HG02763 (cell line): ENCODE results near the gene RALGPS1.

Experiments
- ATAC-seq: cut with Tn5 transposase; IDR thresholded peaks from one replicate; pipeline ENCODE4 v1.9.1; 2021; ENCODE audit warnings: mild to moderate bottlenecking, moderate library complexity; ENCODE audit not compliant: unreplicated experiment

The RALGPS1 gene

DNA sequence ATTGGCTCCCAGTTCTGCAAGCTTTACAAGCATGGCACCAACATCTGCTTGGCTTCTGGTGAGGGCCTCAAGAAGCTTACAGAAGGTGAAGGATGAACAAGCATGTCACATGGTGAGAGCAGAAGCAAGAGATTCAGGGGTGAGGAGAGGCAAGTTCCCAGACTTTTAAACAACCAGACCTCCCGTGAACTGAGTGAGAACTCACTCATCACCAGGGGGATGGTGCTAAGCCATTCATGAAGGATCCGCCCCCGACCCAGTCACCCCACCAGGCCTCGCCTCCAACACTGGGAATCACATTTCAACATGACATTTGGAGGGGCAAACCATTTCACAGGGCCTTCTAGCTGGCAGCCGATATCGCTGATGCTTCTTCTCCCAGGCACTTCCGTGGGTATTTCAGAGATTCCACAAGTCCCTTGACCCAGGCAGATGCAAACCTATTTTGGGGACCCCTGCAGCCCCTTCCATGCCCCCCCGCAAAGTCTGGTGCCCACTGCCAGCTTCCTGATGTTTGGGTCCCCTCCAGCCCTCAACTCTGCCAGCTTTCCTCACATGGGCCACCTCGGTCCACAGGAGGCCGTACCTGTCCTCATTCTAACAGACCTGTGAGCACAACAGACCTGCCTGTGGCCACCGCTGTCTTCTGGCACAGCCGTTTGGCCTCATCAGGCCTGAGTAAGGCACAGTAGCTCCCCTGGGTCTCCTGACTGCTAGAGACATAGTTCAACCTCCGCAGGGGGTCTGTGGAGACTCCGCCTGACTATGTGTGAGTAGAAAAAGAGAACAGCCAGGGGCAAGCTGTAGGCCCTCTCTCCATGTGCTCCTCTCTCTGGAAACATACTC is 268.5 kb downstream of the RALGPS1 start:
- ATAC-seq: no peak

GRCh38 chr9:127183814-127184582 is 269.4 kb downstream of the RALGPS1 start:
- ATAC-seq: no peak

GRCh38 chr9:127184641-127185040 is 270.1 kb downstream of the RALGPS1 start:
- no peak for ATAC-seq

GRCh38 chr9:127185181-127185580 is 270.6 kb downstream of the RALGPS1 start:
- no peak for ATAC-seq

GRCh38 chr9:127185931-127186781 is 271.6 kb downstream of the RALGPS1 start:
- ATAC-seq: no peak

DNA sequence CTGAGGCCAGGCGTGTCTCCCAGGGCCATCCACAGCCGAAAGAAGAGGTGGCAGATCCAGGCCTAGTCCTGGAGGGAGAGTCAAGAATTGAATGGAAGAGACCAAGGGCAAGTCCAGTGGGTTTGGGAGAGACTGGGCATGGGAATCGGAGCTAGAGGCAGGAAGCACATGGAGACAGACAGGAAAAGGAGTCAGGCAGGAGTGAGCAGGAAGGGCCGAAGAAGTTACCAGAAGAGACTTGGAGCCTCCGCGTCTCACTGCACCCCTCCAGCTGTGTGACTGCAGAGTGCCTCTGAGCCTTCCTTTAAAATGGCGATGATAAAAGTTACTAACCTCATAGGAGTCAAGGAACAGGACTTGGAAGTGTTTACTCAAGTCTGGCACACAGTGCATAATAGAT is 272.2 kb downstream of the RALGPS1 start:
- no peak for ATAC-seq

DNA sequence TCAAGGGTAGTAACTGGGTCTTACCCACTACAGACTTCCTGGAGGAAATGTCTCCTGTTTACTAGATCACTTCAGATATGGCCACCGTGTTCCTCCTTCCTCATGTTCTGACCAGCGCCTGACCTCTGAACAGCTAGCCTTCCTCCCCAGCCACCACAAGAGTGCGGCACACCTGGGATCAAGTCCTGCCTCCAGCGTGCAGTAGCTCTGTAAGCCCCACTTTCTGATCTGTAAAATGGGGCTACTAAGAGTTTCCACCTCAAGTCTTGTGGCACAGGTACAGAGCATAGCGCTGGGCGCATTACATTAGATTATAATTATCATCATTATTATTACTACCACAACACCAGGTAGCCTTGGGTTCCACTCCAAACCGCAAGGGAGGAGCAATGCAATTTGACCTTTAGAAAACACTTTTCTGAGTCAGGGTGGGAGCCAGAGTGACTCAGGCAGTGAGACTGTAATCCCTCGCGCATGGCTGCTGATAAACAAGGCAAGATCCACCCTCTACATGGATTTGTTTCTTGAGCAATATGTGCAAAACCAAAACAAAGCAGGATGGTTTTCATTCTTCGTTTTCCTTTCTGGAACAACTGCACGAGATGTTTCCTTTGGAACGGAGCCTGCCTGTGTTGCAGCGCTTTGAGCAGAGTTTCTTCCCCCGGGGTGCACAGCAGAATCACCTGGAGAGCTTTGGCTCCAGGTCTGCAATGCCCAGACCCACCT is 272.8 kb downstream of the RALGPS1 start:
- ATAC-seq: no peak

DNA sequence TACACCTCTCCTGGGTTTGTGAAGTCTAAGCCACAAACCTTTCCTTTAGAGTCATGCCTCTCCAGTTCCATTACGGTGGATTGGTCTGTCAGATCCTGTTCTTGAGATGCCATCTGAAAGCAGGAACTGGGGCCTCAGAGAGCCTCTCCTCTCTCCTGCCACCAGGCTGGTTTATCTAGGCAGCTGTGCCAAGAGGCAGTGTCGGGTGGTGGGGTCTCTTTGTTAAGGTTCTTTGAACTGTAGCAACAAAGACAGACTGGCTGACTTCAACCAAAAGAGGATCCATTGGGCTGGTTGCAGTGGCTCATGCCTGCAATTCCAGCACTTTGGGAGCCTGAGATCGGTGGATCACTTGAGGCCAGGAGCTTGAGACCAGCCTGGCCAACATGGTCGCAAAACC is 273.8 kb downstream of the RALGPS1 start:
- ATAC-seq: no peak

- ATAC-seq: no peak
Observed at GRCh38 chr9:127189628-127190027, 275.0 kb downstream of the RALGPS1 start.

GRCh38 chr9:127192744-127193143 is 278.2 kb downstream of the RALGPS1 start:
- no peak for ATAC-seq

DNA sequence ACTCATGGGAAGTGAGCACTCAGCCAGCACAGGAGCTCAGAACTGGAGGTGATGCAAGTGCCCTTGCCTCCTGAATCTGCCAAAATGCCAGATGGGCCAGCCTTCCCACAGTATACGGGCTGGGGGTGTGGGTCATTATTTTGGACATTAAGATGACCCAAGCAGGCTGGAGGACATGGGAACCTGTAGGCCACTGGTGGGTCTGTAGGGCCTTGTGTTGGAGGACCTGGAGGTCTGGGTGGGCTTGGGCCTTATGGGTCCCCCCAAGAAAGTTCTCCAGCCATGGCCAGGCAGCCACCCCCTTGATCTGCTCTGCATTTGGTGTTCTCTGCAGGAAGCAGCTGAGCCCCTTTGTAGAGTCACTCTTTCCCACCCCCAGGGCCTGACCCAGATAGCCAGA is 278.9 kb downstream of the RALGPS1 start:
- no peak for ATAC-seq

GRCh38 chr9:127194881-127195713 is 280.5 kb downstream of the RALGPS1 start:
- no peak for ATAC-seq

DNA sequence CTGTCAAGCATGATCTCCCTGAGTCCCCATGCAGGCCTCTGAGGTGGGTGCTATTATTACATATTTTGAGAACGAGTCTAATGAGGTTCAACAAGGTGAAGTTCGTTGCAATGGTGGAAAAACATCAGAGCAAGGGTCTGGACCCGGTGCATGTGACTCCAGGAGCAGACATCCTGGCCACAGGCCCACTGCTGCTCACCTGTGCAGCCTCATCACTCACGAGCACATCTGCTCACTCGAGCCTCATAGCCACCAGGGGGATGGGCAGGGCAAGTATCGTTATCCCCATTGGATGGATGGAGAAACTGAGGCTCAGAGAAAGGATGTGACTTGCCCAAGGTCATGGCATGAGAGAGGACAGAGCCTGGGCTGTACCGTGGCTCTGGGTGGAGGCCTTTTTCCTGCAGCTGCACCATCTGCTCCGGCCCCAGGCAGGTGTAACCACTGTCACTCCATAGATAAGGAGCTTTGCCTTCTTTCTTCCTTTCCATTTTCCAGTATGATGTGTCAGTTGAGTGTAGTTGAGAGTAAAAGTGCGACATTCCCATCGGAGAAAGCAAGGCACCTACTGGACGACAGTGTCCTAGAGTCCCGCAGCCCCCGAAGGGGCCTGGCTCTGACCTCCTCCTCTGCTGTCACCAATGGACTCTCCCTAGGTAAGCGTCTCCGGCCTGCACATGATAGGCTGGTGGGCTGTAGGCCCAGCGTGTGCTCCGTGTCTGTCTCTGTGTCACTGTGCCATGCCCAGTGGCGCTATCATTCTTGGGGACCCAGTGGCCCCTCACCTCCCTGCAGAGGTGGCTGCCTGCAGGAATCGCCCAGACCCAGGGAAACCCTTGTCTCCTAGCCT is 281.6 kb downstream of the RALGPS1 start:
- no peak for ATAC-seq

GRCh38 chr9:127196826-127197145 is 282.2 kb downstream of the RALGPS1 start:
- no peak for ATAC-seq

- ATAC-seq: no peak
Observed at GRCh38 chr9:127197186-127197860, 282.7 kb downstream of the RALGPS1 start.

GRCh38 chr9:127197861-127198430 is 283.4 kb downstream of the RALGPS1 start:
- no peak for ATAC-seq

DNA sequence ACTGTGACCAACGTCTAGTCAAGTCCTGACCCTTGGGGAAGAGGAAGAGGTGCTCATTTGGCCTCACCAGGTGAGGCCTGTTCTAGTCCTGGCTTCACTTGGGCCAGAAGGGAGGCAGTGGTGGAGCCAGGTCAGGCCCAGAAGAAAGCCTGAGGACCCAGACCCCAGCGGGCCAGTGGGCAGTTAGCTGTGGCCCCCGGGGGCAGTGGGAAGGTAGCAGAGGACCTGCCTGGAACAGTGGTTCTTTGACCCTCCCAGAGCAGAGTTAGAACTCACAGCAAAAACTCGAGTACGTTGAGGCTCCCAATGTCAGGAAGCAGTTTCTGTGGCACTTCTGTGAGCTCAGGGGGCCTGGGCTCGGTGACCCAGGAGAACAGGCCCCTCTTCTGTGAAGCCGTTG is 284.0 kb downstream of the RALGPS1 start:
- ATAC-seq: no peak
